ENCODE measurements around the gene GFAP.

GRCh38 chr17:44899074-44899782 is 16.1 kb downstream of the GFAP start, which contains the start of gene EFTUD2:
- TF ChIP-seq CTCF (IDR thresholded peaks at IDR 0.05; ENCODE audit: low read depth, low read length, missing input control) (no peak), SP1 (IDR thresholded peaks at IDR 0.05) (peak; percentile 63), EGR1 (IDR thresholded peaks at IDR 0.05; ENCODE audit: low read depth in 2 of 2) (peak in 1 of 2 donors; percentile 69)

Data from liver (tissue), 3 donors.